HG03520 (cell line): ENCODE data around the gene LUC7L2.
"Not testable (repeated sequence)": the region's sequence is repeated elsewhere in the genome, so short reads cannot be mapped to it uniquely, and the experiment has no call there.

Source experiments
- ATAC-seq: cut with Tn5 transposase; IDR thresholded peaks from one replicate; pipeline ENCODE4 v1.9.1; 2021; ENCODE audit warnings: mild to moderate bottlenecking, moderate library complexity; ENCODE audit not compliant: unreplicated experiment

The LUC7L2 gene, protein sequence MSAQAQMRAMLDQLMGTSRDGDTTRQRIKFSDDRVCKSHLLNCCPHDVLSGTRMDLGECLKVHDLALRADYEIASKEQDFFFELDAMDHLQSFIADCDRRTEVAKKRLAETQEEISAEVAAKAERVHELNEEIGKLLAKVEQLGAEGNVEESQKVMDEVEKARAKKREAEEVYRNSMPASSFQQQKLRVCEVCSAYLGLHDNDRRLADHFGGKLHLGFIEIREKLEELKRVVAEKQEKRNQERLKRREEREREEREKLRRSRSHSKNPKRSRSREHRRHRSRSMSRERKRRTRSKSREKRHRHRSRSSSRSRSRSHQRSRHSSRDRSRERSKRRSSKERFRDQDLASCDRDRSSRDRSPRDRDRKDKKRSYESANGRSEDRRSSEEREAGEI

DNA sequence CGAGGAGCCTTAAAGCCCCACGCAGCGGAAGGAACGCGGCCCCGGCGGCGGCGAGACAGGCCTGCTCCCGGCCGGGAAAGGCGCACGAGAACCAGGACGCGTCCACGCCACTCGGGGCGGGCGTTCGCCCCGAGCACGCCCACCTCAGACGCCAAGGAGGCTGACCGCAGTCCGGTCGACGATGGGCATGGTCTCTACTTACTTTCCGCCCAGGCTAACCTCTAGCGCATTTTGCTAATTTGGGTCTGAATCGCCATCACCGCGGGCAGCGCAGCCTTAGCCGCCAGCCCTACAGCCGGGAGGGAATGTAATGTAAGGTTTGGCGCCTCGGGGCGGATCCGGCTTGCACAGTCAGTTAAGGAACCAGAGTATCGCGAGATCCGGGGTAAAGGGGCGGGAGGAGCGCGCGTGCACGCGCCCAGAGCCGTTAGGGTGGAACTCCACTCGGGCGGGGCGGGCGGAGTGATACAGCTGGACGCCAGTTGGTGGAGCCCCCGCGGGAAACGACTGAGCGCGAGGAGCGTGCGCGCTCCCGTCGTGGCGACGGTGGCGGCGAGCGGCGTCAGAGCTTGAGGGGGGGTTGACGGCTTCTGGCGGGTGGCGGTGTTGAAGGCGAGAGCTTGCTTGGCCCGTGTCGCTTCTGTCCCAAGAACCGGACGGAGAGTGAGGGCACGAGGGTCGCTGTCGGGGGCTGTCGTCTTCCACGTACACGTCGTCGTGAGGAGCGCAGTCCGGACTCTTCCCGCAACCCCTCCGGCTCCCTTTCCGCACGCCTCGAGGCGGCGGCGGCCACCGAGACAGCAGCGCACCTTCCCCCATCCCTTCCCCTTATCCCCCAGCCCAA is at the start of gene LUC7L2:
TSS of gene LUC7L2 (plus strand) at position 529 of the 844 bp plus-strand sequence. CDS start 368 bp downstream, outside the sequence.
- ATAC-seq: peak; percentile 78

DNA sequence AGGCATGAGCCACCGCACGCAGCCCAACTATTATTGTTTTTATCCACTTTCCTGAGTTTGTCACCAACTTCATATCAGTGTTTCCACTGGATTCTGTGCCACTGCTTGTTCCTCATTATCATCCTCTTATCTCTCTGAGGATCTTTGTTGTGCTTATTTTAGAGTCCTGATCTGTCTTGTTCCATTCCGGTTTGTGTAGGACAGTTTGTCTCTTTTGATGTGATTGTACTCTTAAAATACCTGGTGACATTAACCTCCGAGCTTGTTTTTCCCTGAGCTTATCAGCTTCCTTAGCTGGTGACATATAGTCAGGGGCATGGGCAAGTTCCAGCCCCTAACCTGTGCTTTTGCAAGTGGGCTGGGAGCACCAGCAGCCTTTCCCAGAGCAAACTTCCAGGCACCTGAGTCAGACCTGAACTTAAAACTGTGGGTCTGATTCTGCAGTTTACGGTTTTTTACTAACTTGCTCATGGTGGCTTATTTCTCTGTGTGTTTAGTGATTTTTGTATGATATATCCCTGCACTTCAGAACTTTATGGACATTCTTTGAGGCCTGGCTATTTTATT is 41.7 kb upstream of the LUC7L2 start:
- no peak for ATAC-seq

DNA sequence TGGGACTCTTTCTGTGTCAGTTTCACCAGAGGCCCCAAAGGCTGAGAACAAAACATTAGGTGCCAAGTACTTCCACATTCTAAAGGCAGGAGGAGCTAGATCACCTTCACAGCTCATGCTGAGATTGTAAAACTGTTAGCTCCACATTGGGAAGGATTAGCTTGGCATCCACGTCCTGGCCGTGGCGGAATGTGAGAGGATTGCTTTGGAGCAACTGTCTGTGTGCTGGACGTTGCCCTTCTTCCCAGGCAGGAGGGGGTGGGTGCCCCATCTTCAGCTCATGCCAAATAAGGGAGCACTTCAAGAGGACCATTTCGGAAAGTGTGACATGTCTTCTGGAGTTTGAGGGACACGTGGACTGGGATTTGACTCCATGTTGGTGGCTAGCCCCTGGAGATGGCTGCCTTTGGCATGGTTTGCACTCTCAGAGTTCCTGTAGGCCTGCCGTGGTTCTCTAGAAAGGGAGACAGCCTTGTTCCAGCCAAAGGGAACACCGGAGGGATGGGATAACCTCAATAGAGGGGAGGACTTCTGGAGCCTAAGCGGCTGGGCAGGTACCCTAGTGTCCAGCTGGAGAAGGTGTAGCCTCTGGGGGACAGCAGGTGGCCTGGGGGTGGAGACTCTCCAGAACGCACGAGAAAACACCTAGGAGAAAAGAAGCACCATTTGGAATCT is 38.5 kb upstream of the LUC7L2 start:
- no peak for ATAC-seq

DNA sequence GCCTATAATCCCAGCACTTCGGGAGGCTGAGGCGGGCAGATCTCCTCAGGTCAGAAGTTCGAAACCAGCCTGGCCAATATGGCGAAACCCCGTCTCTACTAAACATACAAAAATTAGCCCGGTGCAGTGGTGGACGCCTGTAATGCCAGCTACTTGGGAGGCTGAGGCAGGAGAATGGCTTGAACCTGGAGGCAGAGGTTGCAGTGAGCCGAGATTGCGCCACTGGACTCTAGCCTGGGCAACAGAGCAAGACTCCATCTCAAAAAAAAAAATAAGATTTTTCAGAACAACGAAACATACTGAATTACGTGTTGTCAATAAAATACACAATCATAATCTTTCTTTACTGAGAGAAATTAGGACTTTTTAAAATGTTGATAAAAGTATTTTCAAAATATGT is 35.0 kb upstream of the LUC7L2 start:
- not testable (repeated sequence) for ATAC-seq

DNA sequence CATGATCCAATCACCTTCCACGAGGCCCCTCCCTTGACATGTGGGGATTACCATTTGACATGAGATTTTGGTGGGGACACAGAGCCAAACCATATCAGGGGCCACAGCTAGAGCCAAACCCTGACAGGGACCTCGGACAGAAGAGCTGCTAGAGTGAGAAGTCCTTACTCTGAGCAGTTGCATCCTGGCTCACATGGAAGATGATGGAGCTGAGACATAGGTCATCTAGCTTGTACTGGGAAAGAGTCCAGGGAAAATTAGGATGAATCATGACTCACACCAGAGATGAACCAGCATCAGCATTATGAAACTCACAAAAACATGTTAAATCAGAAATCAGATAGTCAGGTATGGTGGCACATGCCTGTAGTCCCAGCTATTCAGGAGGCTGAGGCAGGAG is 31.3 kb upstream of the LUC7L2 start:
- ATAC-seq: no peak

DNA sequence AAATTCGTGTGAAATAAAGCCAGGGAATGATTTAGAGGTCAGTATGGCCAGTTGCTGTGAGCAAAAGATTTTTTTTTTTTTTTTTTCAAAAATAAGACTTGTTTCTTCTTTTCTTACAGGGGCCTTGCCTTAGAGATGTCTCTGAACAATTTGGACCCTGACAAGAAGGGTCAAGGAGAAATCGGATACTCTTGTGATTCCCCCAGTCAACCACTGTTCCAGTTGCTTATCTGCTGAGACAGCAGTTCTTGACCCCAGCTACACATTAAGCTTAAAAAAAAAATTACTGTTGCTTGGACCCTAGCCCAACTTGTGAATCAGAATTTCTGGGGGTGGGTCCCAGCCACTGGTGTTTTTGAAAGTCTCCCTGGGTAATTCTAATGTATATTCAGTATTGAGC is 30.6 kb upstream of the LUC7L2 start:
- ATAC-seq: no peak

DNA sequence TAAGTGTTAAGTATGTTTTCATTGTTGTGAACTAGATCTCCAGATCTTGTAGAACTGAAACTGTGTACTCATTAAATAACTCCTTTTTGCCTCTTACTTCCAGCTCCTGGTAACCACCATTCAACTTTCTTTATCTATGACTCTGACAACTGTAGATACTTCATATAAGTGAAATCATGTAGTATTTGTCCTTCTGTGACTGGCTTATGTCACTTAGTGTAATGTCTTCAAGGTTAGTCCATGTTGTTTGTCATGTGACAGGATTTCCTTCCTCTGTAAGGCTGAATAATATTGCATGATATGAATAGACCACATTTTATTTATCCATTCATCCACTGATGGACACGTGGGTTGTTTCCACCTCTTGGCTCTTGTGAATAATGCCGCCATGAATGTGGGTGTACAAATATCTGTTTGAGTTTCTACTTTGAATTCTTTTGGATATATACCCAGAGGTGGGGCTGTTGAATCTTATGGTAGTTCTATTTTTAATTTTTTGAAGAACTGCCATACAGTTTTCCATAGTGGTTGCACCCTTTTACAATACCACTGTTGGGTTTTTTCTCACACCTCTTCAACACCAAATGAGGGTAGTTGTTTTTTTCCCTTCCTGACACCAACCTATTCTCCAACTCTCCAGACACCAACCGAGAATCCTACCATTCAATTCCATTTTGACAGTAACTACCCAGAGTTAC is 29.2 kb upstream of the LUC7L2 start:
- no peak for ATAC-seq

DNA sequence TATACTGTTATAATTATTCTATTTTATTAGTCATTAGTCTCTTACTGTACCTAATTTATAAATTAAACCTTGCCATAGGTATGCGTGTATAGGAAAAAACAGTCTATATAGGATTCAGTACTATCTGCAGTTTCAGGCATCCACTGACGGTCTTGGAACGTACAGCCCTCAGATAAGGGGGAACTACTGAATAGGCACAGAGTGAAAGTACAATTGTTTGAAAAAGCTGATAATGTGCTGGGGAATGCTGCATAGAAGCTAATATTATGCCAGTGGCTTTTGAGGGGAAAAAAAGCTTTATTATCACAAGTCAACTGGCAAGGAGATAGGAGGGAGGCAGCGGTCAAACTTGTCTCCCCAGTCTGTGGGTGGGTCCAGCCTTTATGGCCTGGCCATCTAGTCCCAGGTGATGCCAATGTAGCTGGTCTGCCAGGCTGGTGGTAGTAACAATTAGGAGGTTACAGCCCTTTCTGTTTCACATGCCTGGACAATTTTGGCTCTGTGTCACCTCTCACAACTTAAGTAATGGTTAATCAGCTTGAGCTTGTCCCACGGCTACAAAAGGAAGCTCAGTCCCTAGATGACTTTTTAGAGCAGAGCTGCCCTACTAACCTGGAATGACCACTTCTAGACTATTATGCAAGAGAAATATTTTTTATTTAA is 26.9 kb upstream of the LUC7L2 start:
- ATAC-seq: no peak

DNA sequence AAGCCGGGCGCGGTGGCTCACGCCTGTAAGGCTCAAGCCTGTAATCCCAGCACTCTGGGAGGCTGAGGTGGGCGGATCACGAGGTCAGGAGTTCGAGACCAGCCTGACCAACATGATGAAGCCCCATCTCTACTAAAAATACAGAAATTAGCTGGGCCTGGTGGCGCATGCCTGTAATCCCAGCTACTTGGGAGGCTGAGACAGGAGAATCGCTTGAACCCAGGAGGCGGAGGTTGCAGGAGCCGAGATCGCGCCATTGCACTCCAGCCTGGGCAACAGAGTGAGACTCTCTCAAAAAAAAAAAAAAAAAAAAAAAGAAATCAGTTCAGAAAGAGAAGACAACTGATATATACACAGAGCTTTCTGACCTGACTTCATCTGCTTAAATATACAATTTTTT is 26.3 kb upstream of the LUC7L2 start:
- not testable (repeated sequence) for ATAC-seq

DNA sequence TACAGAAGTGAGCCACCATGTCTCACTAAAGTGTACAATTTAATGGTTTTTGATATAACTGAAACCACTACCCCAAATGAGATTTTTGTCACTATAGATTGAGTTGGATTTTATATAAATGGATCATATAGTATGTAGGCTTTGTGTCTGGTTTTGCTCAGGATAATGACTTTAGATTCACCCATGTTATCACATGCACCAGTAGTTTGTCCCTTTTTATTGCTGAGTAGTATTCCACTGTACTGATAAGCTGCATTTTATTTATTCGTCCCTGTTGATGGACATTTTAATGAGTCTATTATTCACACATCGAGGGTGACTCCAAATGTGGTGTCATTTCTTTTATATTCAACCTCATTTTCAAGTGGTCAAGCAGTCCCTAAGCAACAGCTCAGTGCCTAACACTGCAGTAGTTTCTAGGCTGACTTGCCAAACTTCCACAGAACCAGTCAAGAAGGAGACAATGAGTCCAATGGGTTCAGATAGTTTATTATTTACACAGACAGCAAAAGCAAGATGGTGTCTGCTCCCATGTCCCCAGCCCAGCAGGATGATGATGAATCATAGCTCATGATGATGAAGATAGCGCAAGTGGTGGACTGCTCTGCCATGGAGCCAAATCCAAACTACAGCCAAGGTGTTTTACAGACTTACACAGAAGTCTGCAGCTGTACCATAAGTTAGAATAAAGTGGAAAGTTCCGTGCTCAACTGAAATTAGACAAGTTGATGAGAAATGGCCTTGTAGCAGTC is 25.1 kb upstream of the LUC7L2 start:
- no peak for ATAC-seq

DNA sequence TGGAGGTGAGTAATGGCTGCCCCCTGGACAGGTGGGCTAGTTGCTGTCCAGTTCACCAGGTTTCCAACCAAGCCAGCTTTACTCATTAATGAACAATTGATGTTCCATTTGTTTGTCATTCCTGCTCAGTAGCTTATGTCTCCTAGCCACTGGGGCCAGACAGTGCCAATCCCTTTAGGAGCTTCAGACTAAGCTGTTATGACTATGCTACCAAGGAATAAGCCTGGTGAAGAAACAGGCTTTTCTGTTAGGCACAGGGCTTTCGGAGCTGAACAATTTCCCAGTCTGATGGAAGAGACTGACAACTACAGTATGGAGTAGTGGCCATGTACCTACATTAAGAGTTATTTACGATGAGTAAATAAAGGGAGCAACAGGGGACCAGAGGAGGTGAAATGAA is 20.7 kb upstream of the LUC7L2 start:
- ATAC-seq: no peak

DNA sequence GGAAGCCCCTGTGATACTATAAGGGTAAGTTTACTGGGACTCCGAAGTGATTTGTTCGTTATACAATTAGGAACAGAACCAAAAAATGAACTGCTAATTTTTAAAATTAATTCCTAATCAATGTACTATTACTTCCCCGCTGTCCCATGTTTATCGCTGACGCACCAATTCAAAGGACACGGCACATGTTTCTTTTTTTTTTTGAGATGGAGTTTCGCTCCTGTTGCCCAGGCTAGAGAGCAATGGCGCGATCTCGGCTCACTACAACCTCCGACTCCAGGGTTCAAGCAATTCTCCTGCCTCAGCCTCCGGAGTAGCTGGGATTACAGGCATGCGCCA is 20.0 kb upstream of the LUC7L2 start:
- ATAC-seq: no peak

DNA sequence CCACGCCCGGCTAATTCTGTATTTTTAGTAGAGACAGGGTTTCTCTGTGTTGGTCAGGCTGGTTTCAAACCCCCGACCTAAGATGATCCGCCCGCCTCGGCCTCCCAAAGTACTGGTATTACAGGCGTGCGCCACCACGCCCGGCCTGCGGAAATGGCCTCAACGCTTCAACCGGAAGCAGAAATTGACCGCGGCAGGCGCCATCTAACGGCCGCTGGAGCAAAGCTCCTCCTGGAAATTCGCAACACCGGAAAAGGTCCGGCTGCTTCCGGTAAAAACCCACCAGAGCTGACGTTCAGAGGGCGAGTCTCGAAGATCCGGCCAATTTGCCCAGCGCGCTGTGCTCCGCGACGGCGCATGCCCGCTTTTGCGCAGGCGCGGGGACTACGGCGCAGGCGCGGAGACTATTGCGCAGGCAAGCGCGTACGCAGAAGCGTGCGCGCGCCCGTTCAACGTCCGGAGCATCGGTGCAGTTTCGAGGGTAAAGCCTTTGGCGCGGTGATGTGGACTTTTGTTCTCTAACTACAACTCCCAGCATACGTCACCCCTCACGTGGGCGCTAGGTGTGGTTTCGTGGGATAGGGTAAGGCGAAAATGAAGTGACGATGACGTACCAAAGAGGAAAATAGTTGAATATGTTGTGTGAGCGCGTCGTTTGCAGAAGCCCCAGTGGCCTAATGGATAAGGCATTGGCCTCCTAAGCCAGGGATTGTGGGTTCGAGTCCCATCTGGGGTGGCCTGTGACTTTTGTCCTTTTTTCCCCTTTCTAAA is 19.5 kb upstream of the LUC7L2 start:
- ATAC-seq: peak; percentile 79

DNA sequence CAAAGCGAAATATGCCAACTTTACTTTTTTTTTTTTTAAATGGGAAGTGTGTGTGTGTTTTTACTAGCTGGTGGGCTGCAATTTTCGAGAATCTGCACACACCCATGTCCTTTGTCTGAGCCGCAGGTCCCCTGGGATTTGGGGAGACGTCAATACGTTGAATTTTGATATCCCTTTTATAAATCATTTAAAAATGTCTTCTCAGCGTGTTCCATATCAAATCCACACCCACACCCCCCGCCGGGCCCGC is 19.0 kb upstream of the LUC7L2 start:
- ATAC-seq: no peak

DNA sequence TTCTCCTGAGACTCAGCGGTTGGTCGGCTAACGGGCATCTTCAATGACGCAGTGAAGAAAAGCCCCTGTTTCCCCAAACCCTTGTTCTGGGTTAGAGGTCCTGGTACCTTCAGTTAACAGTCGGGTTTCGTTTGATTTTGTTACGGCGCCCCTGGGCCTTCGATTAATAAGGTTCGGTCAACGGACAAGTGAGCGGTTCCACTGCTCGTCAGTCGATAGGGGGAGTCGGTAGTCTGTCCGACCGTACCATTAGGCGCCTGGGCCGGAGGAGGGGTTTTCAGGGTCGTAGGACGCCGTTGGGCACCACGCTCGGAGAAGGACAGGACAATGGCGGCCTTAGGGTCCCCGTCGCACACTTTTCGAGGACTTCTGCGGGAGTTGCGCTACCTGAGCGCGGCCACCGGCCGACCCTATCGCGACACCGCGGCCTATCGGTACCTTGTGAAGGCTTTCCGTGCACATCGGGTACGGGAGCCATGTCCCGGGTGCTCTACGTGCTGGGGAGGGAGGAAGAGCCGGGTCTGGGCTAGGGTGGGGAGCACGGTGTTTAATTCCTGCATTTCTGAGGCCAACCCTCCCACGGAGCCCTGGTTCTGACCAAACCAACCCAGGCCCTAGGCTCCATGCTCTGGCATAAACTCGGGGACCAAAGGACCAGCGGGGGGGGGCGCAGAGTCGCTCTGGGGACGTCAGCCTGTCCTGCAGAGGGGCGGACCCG is 18.5 kb upstream of the LUC7L2 start, which contains the start of gene FMC1:
TSS of gene FMC1 (plus strand) at position 280 of the 718 bp plus-strand sequence. CDS start at position 328, 48 bp downstream.
- peak; percentile 41 for ATAC-seq

DNA sequence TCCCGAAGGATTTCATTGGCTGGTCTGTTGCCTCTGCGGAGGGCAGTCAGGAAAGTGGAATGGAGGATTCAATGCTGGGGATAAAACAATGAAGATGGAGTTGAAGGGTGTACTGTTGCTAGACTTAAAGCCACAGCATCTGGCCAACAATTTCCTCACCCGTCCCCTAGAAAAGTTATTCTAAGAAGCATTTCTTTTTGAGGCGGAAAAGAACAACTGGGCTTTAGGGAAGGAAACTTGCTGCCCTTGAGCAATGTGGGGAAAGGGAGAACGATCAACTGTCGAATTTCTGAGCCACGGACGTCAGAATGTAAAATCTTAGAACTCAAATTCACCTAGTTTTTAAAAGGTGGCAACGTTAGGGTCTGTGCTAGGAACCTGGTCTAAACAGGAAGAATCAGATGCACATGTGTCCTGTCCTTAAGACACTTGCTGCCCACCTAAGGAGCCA is 17.9 kb upstream of the LUC7L2 start:
- ATAC-seq: no peak

DNA sequence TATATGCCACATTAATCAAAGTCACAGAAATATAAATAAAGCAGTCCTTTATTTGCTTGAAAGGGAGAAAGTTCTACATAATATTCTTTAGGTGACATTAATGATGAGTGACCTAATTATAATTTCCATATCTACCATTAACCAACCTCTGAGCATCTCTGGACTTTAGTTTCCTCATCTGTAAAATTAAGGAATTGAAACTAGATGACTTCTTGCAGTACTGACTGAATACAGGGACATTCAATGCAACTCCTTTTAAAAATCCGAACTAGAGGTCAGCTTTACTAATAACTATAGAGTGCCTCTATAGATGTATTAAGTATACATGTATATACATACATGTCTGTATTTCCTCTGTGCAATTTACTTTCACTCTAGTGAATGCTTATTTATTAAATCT is 14.7 kb upstream of the LUC7L2 start:
- no peak for ATAC-seq

DNA sequence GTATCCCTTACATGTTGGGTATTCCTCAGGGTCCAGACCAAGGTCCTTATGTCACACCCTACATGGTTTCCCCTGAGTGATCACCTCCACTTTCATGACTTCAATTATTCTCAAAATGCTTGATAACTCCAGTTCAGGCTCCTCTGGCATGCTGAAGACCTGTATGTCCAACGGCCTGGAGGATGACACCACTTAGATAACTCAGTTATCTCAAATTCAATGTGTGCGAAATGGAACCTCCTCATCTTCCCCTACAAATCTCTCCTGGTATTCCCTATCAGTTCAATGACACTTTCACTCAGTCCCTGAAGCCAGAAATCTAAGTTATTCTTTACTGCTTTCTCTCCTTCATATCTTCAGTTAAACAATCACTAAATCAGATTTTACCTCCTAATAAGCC is 8.7 kb upstream of the LUC7L2 start:
- no peak for ATAC-seq
